ENCODE data around the gene CST3. TPM values are rescaled to one million over a fixed set of nuclear protein-coding genes. Genes with fewer than 3 reads are reported as not detected.

The CST3 gene
- total RNA-seq, 1 experiment from 2014 or later = 158 TPM

DNA sequence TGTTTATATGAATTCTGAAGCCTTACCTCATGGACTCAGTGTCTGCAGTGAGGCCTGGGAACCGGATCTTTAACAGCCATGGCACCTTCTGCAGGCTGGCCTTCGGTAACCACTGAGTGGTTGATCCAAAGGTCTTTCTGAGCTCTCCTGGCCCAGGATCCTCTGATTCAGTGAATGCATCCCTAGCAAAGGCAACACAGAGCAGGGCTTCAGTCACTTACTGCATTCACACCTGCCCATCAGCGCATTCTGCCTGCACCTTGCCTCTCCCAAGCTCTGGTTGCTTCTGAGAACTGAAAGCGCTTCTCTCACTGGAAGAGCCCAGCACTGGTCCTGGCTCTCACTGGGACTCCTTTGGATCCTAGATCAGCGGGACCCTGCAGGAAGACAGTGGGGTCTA lies 23.6 kb downstream of the CST3 start:
- intact Hi-C loops (cut with micrococcal nuclease; ENCODE audit: unreplicated experiment) = loop anchor here (10.0 kb wide), 1 partner anchor 61 kb away; no protein-coding TSS in a partner anchor
- TF ChIP-seq REST (IDR thresholded peaks at IDR 0.05; ENCODE audit: insufficient read depth in 1 of 2, low read depth in 2 of 2, low read length in 1 of 2) = no peak
- no peak for TF ChIP-seq POLR2AphosphoS5 (IDR thresholded peaks at IDR 0.05; ENCODE audit: low read depth, low read length)
- no peak for TF ChIP-seq CTCF (IDR thresholded peaks at IDR 0.05)
- TF ChIP-seq SIN3A (IDR thresholded peaks at IDR 0.05; ENCODE audit: borderline replicate concordance, insufficient read depth, low read depth, low read length) = no peak
- no peak for TF ChIP-seq TCF7L2 (IDR thresholded peaks at IDR 0.05; ENCODE audit: low read depth, low read length)
- no peaks in the 10 kb centered on the region for H3K4me1 ChIP-seq (ENCODE audit: control insufficient read depth, insufficient read depth, low read length)
- H3K27me3 ChIP-seq (ENCODE audit: control insufficient read depth, insufficient read depth, low read length) = no peaks in the 10 kb centered on the region
- no TSS peak for BruUV-seq (replicated peaks)
- ChIA-PET CTCF (no interaction called here), POLR2A (no interaction called here)
- H3K27ac ChIP-seq (ENCODE audit: low read length) = no peak overlapping the region
- no peaks in the 10 kb centered on the region for H3K36me3 ChIP-seq (ENCODE audit: control insufficient read depth, insufficient read depth, low read length)
- no peak for DNase-seq (ENCODE audit: low read depth, low spot score)
- H3K9me3 ChIP-seq (ENCODE audit: control insufficient read depth, insufficient read depth, low read depth, low read length) = no peaks in the 10 kb centered on the region
- in situ Hi-C loops (cut with HindIII; ENCODE audit: low pct_unique_long_range_greater_than_20kb, low sequenced_read_pairs) = no loop called here
- no peak for ATAC-seq
- no peak overlapping the region for H3K4me3 ChIP-seq (ENCODE audit: low read depth in 2 of 2, low read length in 2 of 2)

DNA sequence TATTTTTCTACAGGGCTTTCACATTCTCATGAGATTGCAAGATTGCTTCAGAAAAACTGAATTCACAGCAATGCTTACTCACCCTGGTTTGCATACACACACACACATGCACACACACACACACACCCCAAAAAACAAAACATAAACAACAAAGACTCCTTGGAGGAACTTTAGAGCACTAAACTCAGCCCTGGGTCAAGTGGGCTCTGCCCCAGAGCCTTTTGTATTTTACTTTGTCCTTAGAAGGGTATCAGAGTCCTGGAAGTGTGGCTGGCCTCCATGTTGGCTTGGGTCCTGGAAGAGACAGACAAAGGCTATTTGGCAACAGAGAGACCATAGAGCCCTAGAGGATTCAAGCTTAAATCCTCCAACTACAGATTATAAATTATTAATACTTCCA lies 24.1 kb downstream of the CST3 start:
- intact Hi-C loops (cut with micrococcal nuclease; ENCODE audit: unreplicated experiment) = loop anchor here (10.0 kb wide), 1 partner anchor 61 kb away; no protein-coding TSS in a partner anchor
- no TSS peak for BruUV-seq (replicated peaks)
- TF ChIP-seq SIN3A (IDR thresholded peaks at IDR 0.05; ENCODE audit: borderline replicate concordance, insufficient read depth, low read depth, low read length) (no peak), REST (IDR thresholded peaks at IDR 0.05; ENCODE audit: insufficient read depth in 1 of 2, low read depth in 2 of 2, low read length in 1 of 2) (no peak), TCF7L2 (IDR thresholded peaks at IDR 0.05; ENCODE audit: low read depth, low read length) (no peak), CTCF (IDR thresholded peaks at IDR 0.05) (no peak), POLR2AphosphoS5 (IDR thresholded peaks at IDR 0.05; ENCODE audit: low read depth, low read length) (no peak)
- no peaks in the 10 kb centered on the region for H3K27me3 ChIP-seq (ENCODE audit: control insufficient read depth, insufficient read depth, low read length)
- in situ Hi-C loops (cut with HindIII; ENCODE audit: low pct_unique_long_range_greater_than_20kb, low sequenced_read_pairs) = no loop called here
- DNase-seq (ENCODE audit: low read depth, low spot score) = no peak
- POLR2A ChIA-PET = no interaction called here
- no peak overlapping the region for H3K4me3 ChIP-seq (ENCODE audit: low read depth in 2 of 2, low read length in 2 of 2)
- no peak overlapping the region for H3K27ac ChIP-seq (ENCODE audit: low read length)
- no peak for ATAC-seq
- H3K9me3 ChIP-seq (ENCODE audit: control insufficient read depth, insufficient read depth, low read depth, low read length) = no peaks in the 10 kb centered on the region
- H3K36me3 ChIP-seq (ENCODE audit: control insufficient read depth, insufficient read depth, low read length) = no peaks in the 10 kb centered on the region
- no peaks in the 10 kb centered on the region for H3K4me1 ChIP-seq (ENCODE audit: control insufficient read depth, insufficient read depth, low read length)
- CTCF ChIA-PET = no interaction called here
